GM18868 (cell line): ENCODE measurements around the gene LEKR1.

ENCODE experiments used
- ATAC-seq: cut with Tn5 transposase; IDR thresholded peaks from one replicate; pipeline ENCODE4 v1.9.1; 2021; ENCODE audit warnings: mild to moderate bottlenecking, moderate library complexity; ENCODE audit not compliant: unreplicated experiment

The LEKR1 gene

GRCh38 chr3:157046520-157046919 lies 220.4 kb downstream of the LEKR1 start:
- ATAC-seq = peak; percentile 45

- ATAC-seq = peak; percentile 84
Measured at GRCh38 chr3:157051055-157051454, 224.9 kb downstream of the LEKR1 start.

- ATAC-seq = no peak
Measured at GRCh38 chr3:157051591-157051990, 225.4 kb downstream of the LEKR1 start.

- no peak for ATAC-seq
Measured at GRCh38 chr3:157056035-157056434, 229.9 kb downstream of the LEKR1 start.

- ATAC-seq = no peak
Measured at GRCh38 chr3:157058392-157059071, 232.4 kb downstream of the LEKR1 start.

- peak; percentile 68 for ATAC-seq
Measured at GRCh38 chr3:157059181-157059580, 233.0 kb downstream of the LEKR1 start.

- peak; percentile 83 for ATAC-seq
Measured at GRCh38 chr3:157059661-157060060, 233.5 kb downstream of the LEKR1 start.

- ATAC-seq = no peak
Measured at GRCh38 chr3:157061265-157061664, 235.1 kb downstream of the LEKR1 start.

- ATAC-seq = no peak
Measured at GRCh38 chr3:157063469-157063868, 237.3 kb downstream of the LEKR1 start.

GRCh38 chr3:157063926-157064325 lies 237.8 kb downstream of the LEKR1 start:
- ATAC-seq = peak; percentile 1

GRCh38 chr3:157064402-157064801 lies 238.2 kb downstream of the LEKR1 start:
- ATAC-seq = peak; percentile 74

- ATAC-seq = no peak
Measured at GRCh38 chr3:157065201-157065600, 239.0 kb downstream of the LEKR1 start.

- ATAC-seq = no peak
Measured at GRCh38 chr3:157066335-157067098, 240.4 kb downstream of the LEKR1 start.

GRCh38 chr3:157067114-157067513 lies 241.0 kb downstream of the LEKR1 start:
- ATAC-seq = peak; percentile 41

- ATAC-seq = no peak
Measured at GRCh38 chr3:157069406-157069805, 243.3 kb downstream of the LEKR1 start.

- ATAC-seq = no peak
Measured at GRCh38 chr3:157069846-157070677, 243.9 kb downstream of the LEKR1 start.

- ATAC-seq = no peak
Measured at GRCh38 chr3:157070678-157070999, 244.5 kb downstream of the LEKR1 start.

GRCh38 chr3:157071744-157072525 lies 245.8 kb downstream of the LEKR1 start:
- no peak for ATAC-seq

GRCh38 chr3:157073810-157074209 lies 247.7 kb downstream of the LEKR1 start:
- ATAC-seq = no peak

GRCh38 chr3:157074490-157074889 lies 248.3 kb downstream of the LEKR1 start:
- no peak for ATAC-seq

- ATAC-seq = no peak
Measured at GRCh38 chr3:157074981-157075380, 248.8 kb downstream of the LEKR1 start.
